HK-2 (cell line): Measurements from ENCODE around the gene ADAM12.
"Not testable (repeated sequence)": the region's sequence is repeated elsewhere in the genome, so short reads cannot be mapped to it uniquely, and the experiment has no call there.

Experiments
- DNase-seq: peaks from one replicate; pipeline ENCODE4 v3.0.0-alpha.2; 2018; ENCODE audit not compliant: unreplicated experiment

ADAM12 gene

DNA sequence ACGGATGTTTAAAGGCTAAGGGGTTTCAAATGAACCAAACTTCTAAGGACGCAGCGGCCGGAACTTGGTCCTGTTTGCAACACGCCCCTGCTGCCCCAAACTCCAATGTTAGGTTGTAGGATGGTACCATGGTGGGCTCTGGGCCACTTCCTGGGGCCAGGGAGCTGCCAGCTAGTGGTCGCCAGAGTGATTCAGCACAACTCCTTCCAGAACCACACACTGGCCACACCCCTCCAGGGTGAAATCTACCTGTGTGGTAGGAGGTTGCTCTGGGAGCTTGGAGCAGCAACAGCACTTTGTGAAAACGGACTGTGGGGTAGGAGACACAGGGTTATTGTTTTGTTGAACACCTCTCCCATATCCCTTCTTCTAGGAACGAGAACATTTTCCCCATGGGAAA lies 330.8 kb downstream of the ADAM12 start:
- no peak for DNase-seq

DNA sequence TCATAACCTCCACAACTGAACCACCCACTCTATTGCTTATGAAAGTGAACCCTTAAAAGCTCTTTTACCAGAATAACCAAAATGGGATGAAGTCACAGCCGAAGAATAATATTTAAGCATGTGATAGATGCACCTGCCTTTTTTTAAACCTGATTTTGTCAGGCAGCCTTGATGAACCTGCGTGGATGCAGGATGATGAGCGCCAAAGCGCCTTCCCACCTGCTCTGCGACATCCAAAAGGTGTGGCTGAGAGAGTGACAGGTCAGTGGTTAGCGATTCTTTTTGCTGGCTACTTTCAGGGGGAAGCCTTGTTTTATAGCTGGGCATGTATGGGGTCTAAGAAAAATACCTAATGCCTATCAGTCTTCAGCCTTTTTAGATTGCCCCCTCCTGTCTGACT lies 334.1 kb downstream of the ADAM12 start:
- DNase-seq, result no peak

DNA sequence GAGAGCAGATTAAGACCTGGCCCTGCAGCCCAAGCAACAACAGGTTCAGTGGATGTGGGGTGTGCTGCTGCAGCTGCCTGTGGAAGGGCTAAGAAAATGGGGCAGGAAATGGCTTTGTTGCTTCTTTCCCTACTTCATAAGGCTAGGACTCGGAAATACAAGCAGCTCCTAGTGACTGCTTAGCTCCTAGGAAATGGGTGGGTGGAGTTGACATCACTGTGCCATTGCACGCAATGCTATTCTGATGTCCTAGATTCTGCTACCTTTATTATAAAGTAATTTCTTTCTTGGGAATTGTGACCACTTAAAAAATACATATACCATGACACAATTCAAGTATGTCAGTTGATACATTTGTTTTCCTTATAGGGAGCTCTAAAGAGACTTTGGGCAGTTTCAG lies 336.1 kb downstream of the ADAM12 start:
- DNase-seq, result no peak

GRCh38 chr10:126049759-126050700 lies 338.2 kb downstream of the ADAM12 start:
- DNase-seq, result peak; percentile 40

DNA sequence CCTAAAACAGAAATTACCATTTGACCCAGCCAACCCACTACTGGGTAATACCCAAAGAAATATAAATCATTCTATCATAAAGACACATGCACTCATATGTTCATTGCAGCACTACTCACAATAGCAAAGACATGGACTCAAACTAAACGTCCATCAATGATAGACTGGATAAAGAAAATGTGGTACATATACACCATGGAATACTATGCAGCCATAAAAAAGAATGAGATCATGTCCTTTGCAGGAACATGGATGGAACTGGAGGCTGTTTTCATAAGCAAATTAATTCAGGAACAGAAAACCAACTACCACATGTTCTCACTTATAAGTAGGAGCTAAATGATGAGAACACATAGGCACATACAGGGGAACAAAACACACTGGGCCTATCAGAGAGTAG lies 340.5 kb downstream of the ADAM12 start:
- not testable (repeated sequence) for DNase-seq

GRCh38 chr10:126046831-126047230 lies 341.4 kb downstream of the ADAM12 start:
- no peak for DNase-seq

DNA sequence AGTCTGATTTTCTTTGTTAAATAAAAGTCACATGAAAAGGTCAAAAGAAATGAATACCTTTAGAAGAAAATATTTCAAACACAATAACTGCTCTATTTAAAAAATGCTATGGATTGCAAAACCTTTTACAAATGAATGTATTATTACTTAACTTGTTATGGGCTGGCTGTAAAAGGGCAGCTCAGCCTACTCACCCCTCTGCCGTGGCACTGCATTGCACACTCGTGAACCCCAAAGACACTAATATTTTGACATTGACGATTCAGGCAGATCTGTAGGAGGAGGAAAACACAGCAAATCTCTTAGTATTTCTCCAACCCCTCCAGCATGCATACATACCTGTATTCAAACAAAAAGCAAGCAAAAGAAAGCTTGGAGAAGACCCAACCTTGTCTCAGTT lies 342.4 kb downstream of the ADAM12 start:
- DNase-seq, result no peak

- DNase-seq, result no peak
Measured at GRCh38 chr10:126043389-126043788, 344.9 kb downstream of the ADAM12 start.

DNA sequence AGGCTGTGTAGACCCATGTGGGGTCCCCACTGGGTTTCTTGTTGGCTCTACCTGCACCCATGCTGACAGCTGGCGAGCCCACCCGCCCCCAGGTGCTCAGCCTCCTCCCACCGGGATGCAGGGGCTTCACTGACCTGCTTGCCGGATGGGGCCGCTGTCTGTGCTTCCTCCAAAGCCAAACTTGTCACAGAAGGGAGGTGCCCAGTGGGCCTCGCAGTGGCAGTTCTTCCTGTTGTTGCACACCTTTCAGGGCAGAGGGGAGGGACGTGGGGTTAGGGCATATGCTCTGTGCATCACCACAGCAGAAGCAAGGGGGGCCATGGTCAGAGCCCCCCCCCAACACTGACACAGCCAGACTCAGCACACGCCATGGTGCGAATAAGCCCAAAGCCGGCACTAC lies 345.4 kb downstream of the ADAM12 start:
- no peak for DNase-seq

GRCh38 chr10:126042354-126042753 lies 345.9 kb downstream of the ADAM12 start:
- DNase-seq, result no peak

DNA sequence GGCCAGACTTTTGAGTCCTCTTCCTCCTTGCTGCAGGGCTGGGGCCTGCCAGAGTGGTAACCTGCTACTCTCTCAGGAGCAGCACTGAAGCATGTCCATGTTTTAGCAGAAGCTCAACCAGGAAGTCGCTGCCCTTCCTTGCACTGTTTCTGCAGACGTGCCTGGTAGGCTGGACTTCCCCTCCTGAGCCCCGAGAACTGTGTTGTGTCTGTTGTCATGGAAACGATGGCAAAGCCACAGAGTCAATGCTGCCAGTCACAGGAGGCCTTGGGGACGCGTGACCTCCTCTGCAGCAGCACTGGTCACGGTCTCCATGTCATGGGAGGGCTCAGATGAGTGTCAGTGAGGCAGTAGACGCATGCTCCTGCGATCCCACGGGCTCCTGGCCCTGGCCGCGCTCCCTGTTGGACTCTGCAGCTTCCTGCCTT lies 346.5 kb downstream of the ADAM12 start:
- DNase-seq, result peak; percentile 98

DNA sequence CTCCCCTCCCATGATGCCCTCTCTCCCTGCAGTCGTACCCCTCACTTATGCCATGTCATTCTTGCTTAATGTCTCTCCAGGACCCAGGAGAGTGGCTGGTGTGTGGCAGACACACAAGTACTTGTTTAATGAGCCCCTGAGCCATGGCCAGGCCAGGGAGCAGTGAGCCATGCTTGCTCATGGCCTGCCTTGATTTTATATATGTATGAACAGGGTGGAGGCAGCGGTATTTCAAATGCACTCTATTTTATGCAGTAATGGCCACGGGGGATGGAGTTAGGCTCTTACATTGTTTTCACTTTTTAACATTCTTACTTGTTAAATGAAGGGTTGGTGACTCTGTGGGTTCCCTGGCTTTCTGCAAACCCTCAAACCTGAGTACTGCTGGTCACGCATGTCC lies 347.2 kb downstream of the ADAM12 start:
- no peak for DNase-seq

DNA sequence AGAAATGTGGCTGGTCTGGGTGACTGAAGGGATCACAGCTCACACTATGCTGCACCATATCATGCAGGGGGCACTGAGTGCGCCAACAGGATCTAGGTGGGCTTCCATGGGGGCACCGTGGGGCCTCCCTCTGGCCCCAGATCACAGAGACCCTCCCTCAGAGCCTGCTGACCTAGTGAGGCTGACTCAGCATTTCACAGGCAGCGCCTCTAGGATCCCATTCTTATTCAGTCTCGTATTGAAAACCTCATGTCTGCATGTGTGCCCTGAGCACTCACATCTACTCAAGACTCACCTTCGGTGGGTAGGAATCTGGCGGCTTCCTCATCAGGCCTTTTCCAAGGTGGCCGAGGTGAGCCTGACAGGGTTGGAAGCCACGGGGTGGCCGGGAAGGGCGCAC lies 350.3 kb downstream of the ADAM12 start:
- no peak for DNase-seq

- no peak for DNase-seq
Measured at GRCh38 chr10:126036515-126036914, 351.8 kb downstream of the ADAM12 start.

DNA sequence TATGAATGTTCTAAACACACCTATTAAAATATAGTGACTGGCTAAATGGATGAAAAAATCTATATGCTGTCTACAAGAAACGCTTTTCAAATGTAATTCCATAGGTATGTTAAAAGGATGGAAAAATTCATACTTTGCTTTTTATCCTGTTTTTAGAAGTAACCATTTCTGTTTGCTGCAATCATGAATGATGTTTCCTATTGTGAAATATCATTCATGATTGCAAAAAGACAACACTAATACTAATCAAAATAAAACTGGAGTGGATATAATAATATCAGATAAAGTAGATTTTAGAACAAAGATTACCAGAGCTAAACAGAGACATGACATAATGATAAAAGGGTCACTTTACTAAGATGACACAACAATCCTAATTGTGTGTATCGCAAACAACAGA lies 353.7 kb downstream of the ADAM12 start:
- no peak for DNase-seq

DNA sequence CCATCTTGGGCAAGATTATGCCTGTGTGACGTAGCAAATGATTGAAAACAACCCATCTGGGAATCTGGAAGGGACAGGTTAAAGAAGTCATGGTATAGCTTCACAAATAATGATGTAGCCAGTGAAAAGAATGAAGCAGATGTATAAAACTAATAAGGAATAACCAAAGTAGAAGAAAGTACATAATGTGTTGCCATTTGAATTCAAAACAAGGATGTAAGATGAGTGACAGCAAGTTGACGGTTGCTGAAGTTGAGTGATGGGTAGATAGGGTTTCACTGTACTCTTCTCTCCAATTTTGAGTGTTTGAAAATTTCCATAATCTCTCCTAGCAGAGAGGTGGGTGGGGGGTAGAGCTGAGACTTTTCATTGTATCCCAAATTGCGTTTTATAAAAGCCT lies 358.3 kb downstream of the ADAM12 start:
- no peak for DNase-seq

- DNase-seq, result no peak
Measured at GRCh38 chr10:126027692-126028091, 360.6 kb downstream of the ADAM12 start.

DNA sequence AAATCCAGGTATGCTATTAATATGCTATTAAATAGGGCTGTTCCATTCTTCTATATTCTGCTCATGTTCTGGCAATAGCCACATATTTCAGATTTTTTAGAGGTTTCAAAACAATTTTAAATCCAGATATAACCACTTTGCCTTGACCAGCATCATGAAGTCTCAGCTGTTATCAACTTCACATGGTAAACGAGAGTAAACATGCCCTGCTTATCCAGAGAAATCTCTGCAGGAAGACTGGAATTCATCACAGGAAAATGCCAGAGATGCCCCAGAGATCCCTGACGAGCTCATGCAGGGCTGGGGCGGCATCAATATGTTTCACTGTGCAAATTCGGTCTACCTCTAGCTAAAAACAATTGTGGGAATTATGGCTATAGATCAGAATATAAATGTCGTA lies 365.4 kb downstream of the ADAM12 start:
- no peak for DNase-seq

DNA sequence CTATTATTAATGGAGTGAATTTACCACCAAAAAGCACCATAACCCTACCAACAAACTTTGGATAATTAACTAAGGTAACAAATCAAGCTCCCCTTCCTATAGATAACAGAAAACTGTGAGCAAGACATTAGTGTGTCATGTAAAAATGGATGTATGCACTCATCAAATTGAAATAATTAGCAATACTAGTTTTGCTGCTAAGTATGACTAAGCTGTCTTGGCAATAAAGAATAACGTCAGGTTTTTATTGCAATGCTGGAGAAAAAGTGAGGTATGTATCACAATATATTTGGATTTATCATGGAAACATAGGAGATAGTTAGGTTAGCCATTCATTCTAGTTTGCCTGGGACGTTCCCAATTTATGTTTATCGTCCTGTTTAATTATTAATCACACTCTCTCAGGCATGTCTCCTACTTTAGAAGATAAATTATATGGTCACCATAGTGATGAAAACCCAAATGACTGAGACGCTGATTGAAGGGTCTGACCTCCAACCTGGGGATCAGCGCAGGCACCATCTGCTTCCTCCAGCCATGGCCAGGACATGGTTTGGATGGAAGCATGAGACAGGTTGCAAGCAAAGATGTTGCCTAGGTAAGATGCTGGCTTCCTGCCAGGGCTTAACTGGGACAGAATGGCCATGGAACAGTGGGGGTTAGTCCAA lies 366.3 kb downstream of the ADAM12 start:
- no peak for DNase-seq

- DNase-seq, result peak; percentile 24
Measured at GRCh38 chr10:126017961-126018560, 370.2 kb downstream of the ADAM12 start.

- no peak for DNase-seq
Measured at GRCh38 chr10:126016882-126017281, 371.4 kb downstream of the ADAM12 start.

DNA sequence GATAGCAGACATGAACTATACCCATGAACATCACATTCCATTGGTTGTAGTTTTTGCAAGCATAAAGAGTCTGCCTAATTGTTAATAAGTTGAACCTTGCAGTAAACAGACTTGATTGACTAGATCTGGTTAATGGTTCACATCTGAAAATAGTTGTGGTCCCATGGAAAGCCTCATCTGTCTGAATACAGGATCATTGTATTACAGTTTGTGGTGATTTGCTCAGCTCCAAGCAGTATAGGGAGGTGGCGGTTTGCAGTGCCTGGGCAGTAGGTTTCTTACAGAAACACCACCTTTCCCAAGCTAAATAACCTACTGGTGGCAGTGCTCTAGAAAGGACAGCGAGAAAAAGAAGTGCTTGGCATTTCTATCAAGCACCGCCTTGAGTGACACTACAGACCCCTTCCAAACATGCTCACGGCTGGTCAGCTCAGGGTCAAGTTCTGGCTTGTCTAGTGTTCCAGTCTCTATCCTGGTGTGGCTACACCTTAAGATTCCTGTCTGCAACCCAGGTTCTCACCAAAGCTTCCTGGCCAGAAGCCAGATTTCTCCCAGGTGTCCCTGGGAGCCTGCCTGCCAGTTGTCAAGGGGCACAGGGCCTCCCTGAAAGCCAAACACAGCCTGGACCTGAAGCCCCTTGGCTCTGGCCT lies 372.0 kb downstream of the ADAM12 start:
- no peak for DNase-seq
